Measurements from ENCODE around the gene NAT8.
"Not testable (repeated sequence)": the region's sequence is repeated elsewhere in the genome, so short reads cannot be mapped to it uniquely, and the experiment has no call there.

Gene NAT8

DNA sequence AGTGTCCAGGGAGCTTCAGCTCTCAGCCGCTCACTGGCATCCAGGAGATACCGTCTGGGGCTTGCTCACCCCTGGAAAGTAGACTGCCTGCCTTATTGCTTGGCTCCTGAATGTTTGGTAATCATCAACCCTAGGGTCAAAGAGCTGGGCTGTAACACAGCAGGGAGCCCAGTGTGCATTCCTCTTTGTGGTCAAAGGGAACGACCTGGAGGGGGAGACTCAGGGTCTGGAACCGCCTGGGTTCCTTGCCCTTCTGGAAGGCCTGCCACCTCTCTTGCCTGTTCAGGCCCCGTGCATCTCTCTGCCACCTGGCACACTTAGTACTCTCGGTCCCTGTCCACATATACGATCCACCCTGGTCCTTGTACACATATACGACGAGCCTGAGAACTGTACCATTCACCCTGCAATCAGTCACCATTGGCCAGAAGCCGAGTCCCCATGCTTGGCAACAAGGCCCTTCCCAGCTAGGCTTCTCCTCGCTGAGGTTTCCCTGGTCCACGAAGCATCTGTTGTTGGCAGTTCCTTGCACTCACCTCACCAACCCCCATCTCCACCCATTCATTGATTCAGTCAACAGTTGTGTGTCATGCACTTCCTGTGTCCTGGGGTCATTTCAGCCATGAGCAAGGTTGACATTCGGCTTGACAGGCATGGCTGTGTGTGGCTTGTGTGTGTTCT, at the start of gene NAT8:
TSS of gene NAT8 (minus strand) at position 85 of the 681 bp plus-strand sequence. CDS start 794 bp downstream, outside the sequence.
- intact Hi-C loops (cut with micrococcal nuclease): no loop called here
- Mint-ChIP-seq H3K27me3 (no peaks in the 10 kb centered on the region), H3K4me3 (no peak within 1 kb of the TSS), H3K9me3 (no peaks in the 10 kb centered on the region), H3K27ac (no peak within 1 kb of the TSS), H3K4me1 (ENCODE audit: low read depth) (peaks cover 6% of the 10 kb centered on the region), H3K36me3 (ENCODE audit: low read depth) (no peaks in the 10 kb centered on the region)

DNA sequence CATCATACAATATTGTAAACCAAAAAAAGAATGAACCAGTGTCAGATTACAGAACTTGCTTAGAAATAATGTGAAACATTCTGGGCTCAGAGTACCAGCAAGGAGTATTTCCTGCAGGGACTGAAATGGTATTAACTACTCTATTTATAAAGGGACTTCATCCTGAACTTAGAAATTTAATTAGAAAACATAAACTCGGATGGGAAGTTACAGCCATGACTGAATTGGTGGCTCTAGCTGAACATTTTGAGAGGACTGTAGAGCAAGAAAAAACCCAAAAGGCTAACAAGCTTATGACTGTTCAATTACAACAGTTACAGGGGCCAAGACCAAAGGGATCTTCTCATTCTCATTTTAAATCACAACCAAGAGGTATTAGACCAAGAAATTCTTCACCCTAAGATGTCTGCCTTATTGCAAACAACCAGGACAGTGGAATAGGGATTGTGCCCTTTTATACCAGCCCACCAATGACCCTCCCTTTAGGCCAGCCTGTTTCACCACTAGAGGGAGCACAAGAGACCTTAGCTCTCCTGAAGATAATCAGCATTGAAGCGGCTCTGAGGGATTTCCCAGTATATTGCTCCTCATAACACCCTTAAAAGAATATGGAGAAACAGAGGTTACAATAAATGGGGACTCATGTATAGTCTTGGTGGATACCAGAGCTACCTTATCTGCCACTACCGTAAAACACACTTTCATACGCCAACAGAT, 48.3 kb upstream of the NAT8 start:
- H3K27ac Mint-ChIP-seq; H3K4me3 Mint-ChIP-seq; H3K9me3 Mint-ChIP-seq; H3K36me3 Mint-ChIP-seq (ENCODE audit: low read depth); H3K27me3 Mint-ChIP-seq; intact Hi-C loops (cut with micrococcal nuclease): not testable (repeated sequence)
- peaks cover 12% of the 10 kb centered on the region for H3K4me1 Mint-ChIP-seq (ENCODE audit: low read depth)

GRCh38 chr2:73688494-73688893, 46.3 kb upstream of the NAT8 start:
- not testable (repeated sequence) for H3K36me3 Mint-ChIP-seq (ENCODE audit: low read depth); H3K27me3 Mint-ChIP-seq; H3K27ac Mint-ChIP-seq; H3K9me3 Mint-ChIP-seq; H3K4me3 Mint-ChIP-seq
- intact Hi-C loops (cut with micrococcal nuclease): loop anchor here (10.0 kb wide), 1 partner anchor 46 kb away; the partner anchor contains the start of gene TPRKB
- peaks cover 12% of the 10 kb centered on the region for H3K4me1 Mint-ChIP-seq (ENCODE audit: low read depth)

DNA sequence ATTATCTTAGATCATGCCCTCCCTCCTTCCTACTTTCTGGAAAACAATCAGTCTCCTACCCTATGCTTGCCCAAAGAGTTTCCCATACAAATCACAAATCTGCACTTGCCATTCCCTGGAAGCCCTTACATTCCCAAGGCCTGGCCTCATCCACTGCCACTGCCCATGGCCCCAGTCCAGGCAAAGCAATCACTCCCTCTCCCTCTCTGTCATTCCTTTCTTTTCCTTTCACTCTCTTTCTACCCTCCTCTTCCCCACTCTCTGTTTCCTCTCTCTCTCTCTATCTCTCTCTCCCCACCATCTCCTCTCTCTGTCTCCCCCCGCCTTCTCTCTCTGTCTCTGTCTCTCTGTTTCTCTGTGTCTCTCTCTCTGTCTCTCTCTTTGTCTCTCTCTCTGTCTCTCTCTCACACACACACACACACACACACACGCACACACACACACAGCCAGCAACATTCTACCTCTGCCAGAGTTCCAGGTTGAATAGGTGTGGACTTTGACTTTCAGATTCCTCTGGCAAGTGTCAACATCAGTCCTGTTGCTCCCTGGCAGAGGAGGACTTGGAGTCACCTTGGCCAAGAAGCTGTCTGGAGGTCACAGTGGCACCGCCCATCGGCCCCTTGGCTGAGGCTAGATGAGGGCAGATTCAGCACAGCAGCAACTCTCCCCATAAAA, 43.7 kb upstream of the NAT8 start:
- peaks cover 3% of the 10 kb centered on the region for H3K27me3 Mint-ChIP-seq
- H3K36me3 Mint-ChIP-seq (ENCODE audit: low read depth): no peaks in the 10 kb centered on the region
- H3K4me3 Mint-ChIP-seq: no peak overlapping the region
- peaks cover 12% of the 10 kb centered on the region for H3K4me1 Mint-ChIP-seq (ENCODE audit: low read depth)
- H3K27ac Mint-ChIP-seq: peak overlapping the region; percentile 9
- intact Hi-C loops (cut with micrococcal nuclease): loop anchor here (10.0 kb wide), 1 partner anchor 49 kb away; the partner anchor contains the start of gene TPRKB
- H3K9me3 Mint-ChIP-seq: no peaks in the 10 kb centered on the region

- not testable (repeated sequence) for H3K4me3 Mint-ChIP-seq; H3K9me3 Mint-ChIP-seq; H3K27me3 Mint-ChIP-seq; H3K36me3 Mint-ChIP-seq (ENCODE audit: low read depth); H3K27ac Mint-ChIP-seq
- intact Hi-C loops (cut with micrococcal nuclease): loop anchor here (10.0 kb wide), 1 partner anchor 50 kb away; the partner anchor contains the start of gene TPRKB
- peaks cover 12% of the 10 kb centered on the region for H3K4me1 Mint-ChIP-seq (ENCODE audit: low read depth)
Measured at GRCh38 chr2:73684905-73685304, 42.7 kb upstream of the NAT8 start.

- not testable (repeated sequence) for H3K9me3 Mint-ChIP-seq; H3K4me3 Mint-ChIP-seq; H3K27ac Mint-ChIP-seq; H3K36me3 Mint-ChIP-seq (ENCODE audit: low read depth); H3K27me3 Mint-ChIP-seq
- peaks cover 12% of the 10 kb centered on the region for H3K4me1 Mint-ChIP-seq (ENCODE audit: low read depth)
- intact Hi-C loops (cut with micrococcal nuclease): loop anchor here (10.0 kb wide), 1 partner anchor 50 kb away; the partner anchor contains the start of gene TPRKB
Measured at GRCh38 chr2:73684325-73684724, 42.1 kb upstream of the NAT8 start.

DNA sequence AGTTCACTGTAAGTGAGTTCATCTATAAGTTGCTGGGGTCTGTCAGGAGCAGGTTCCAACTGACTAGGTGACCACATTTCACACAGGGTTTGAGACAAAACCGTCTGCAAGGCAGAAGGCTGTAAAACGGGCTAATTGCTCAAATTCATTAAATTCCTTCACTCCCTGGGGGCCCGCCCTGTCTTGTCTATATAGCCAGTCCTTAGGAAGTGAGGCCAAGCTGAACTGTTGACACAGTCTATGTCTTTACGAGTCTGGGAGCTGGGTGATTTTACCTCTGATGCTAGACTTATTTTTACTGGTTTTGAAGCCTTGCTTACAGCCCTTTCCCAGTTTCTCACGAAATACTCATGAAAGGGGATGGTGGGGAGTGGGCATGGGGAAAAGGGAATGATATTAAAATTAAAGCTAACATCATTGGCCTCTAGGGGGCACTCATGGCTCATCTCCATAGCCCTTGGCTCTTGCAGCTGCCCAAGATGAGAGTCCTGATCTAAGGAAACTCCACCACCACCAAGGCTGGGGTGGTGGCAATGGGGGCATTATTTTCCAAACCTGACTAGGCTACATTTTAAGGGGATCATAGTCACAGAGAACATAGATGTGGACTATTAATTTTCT, 37.8 kb upstream of the NAT8 start:
- not testable (repeated sequence) for H3K27ac Mint-ChIP-seq; H3K27me3 Mint-ChIP-seq; H3K36me3 Mint-ChIP-seq (ENCODE audit: low read depth); H3K4me1 Mint-ChIP-seq (ENCODE audit: low read depth); H3K9me3 Mint-ChIP-seq; H3K4me3 Mint-ChIP-seq
- intact Hi-C loops (cut with micrococcal nuclease): loop anchor here (10.0 kb wide), 1 partner anchor 55 kb away; the partner anchor contains the start of gene TPRKB

DNA sequence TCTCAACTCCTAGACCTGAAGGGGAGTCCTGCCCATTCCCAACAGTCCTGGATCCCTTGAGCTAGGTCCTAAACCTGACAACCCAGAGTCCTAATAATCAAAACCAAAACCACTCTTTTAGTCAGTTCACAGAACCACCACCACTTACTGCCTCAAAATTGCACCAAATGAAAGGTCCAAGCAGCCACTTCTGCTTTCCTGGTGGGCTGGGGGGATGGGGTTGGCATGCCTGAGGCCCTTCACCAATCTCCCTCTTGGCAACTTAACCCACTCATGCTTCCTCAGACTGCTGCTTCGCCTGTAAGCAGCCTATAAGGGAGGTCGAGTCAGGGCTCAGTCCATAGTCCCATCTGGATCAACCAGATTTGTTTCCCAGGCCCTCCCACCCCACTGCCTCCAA, 37.0 kb upstream of the NAT8 start:
- H3K27me3 Mint-ChIP-seq; H3K4me3 Mint-ChIP-seq; intact Hi-C loops (cut with micrococcal nuclease); H3K4me1 Mint-ChIP-seq (ENCODE audit: low read depth); H3K27ac Mint-ChIP-seq; H3K9me3 Mint-ChIP-seq; H3K36me3 Mint-ChIP-seq (ENCODE audit: low read depth): not testable (repeated sequence)

DNA sequence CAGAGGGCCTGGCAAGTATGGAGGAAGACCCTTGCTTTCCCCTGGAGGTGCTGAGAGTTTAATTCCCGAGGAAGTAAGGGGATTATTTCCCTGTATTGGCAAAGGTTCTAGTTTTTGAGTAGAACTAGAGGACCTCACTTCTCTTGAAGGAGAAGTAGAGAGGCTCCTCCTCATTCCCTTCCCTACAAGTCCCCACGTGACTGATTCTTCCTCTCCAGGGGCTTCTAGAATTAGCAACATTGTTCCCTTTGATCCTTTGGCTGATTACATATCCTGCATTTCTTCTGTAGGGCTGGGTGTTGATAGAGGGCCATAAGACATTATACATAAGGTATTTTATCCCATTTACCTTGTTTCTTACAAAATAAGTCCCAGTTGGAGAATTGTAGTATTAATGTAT, 35.8 kb upstream of the NAT8 start:
- H3K4me3 Mint-ChIP-seq; H3K27me3 Mint-ChIP-seq; H3K36me3 Mint-ChIP-seq (ENCODE audit: low read depth); intact Hi-C loops (cut with micrococcal nuclease); H3K9me3 Mint-ChIP-seq; H3K4me1 Mint-ChIP-seq (ENCODE audit: low read depth); H3K27ac Mint-ChIP-seq: not testable (repeated sequence)

DNA sequence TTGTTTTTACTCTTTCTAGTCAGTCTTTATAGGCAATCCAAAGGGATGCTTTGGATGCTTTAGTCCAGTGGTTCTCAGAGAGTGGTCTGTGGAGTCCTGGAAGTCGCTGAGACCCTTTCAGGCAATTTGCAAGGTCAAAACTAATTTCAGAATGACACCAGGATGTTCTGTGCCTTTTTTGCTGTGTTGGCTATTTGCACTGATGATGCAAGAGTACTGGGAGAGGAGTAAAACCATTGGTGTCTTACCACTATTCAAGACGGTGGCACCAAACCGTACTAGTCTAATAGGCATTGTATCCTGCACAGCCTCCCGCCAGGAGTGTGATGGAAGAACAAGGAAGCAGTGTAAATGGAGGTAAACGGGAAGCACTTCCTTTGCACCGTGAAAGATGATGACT, 34.0 kb upstream of the NAT8 start:
- intact Hi-C loops (cut with micrococcal nuclease); H3K9me3 Mint-ChIP-seq; H3K4me3 Mint-ChIP-seq; H3K27me3 Mint-ChIP-seq; H3K27ac Mint-ChIP-seq; H3K4me1 Mint-ChIP-seq (ENCODE audit: low read depth); H3K36me3 Mint-ChIP-seq (ENCODE audit: low read depth): not testable (repeated sequence)

DNA sequence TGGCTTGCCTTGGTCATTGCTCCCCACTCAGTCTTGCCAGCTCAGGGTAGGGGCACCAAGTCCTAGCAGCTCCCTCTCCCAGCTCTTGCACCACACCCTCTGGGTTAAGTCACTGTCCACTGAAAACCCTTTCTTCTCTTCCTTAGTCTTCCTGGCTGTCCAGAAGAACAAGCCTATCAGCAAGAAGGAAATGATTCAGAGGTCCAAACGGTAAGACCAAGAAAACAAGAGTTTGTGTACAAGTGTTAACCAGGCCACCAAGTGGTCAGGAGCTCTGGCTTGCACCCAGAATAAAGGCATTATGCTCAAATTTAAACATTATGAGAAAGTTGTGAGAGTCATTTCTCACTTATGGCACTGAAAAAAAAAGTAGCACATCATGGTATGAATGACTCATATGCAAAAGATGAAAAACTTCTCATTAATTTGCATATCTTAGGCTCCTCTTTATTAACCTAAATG, 32.5 kb upstream of the NAT8 start:
- H3K27me3 Mint-ChIP-seq; H3K27ac Mint-ChIP-seq; H3K36me3 Mint-ChIP-seq (ENCODE audit: low read depth); intact Hi-C loops (cut with micrococcal nuclease); H3K4me3 Mint-ChIP-seq; H3K4me1 Mint-ChIP-seq (ENCODE audit: low read depth); H3K9me3 Mint-ChIP-seq: not testable (repeated sequence)

- H3K36me3 Mint-ChIP-seq (ENCODE audit: low read depth); H3K27ac Mint-ChIP-seq; H3K27me3 Mint-ChIP-seq; intact Hi-C loops (cut with micrococcal nuclease); H3K9me3 Mint-ChIP-seq; H3K4me3 Mint-ChIP-seq; H3K4me1 Mint-ChIP-seq (ENCODE audit: low read depth): not testable (repeated sequence)
Measured at GRCh38 chr2:73669976-73670375, 27.8 kb upstream of the NAT8 start.

GRCh38 chr2:73667239-73667638, 25.0 kb upstream of the NAT8 start:
- intact Hi-C loops (cut with micrococcal nuclease); H3K36me3 Mint-ChIP-seq (ENCODE audit: low read depth); H3K4me1 Mint-ChIP-seq (ENCODE audit: low read depth); H3K9me3 Mint-ChIP-seq; H3K27ac Mint-ChIP-seq; H3K4me3 Mint-ChIP-seq; H3K27me3 Mint-ChIP-seq: not testable (repeated sequence)

DNA sequence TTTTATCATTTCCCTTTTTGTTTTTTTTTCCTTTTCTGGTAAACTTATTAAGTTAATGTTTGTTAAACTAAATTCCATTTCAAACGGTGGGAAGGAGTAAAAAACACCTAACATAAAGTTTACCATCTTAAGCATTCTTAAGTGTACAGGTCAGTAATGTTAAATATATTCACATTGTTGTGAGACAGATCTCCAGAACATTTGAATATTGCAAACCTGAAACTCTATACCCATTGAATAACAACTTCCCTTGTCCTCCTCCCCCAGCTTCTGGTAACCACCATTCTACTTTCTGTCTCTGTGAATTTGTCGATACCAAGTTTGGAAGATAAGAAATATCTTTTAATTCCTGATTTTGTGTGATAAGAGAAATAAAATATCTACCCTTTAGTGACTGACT, 12.0 kb upstream of the NAT8 start:
- H3K4me1 Mint-ChIP-seq (ENCODE audit: low read depth): peaks cover 6% of the 10 kb centered on the region
- H3K36me3 Mint-ChIP-seq (ENCODE audit: low read depth): no peaks in the 10 kb centered on the region
- H3K27me3 Mint-ChIP-seq: peaks cover 2% of the 10 kb centered on the region
- intact Hi-C loops (cut with micrococcal nuclease): no loop called here
- H3K27ac Mint-ChIP-seq: no peak overlapping the region
- H3K4me3 Mint-ChIP-seq: no peak overlapping the region
- no peaks in the 10 kb centered on the region for H3K9me3 Mint-ChIP-seq

Measured in dendritic cell treated with granulocyte-macrophage colony-stimulating factor and Interleukin-4, amounts not matched to agents 40 ng/mL and 50 ng/mL, for 4 days (primary cell).